ENCODE measurements around the gene OR8U1.
"Not testable (repeated sequence)": the region's sequence is repeated elsewhere in the genome, so short reads cannot be mapped to it uniquely, and the experiment has no call there.

The OR8U1 gene

DNA sequence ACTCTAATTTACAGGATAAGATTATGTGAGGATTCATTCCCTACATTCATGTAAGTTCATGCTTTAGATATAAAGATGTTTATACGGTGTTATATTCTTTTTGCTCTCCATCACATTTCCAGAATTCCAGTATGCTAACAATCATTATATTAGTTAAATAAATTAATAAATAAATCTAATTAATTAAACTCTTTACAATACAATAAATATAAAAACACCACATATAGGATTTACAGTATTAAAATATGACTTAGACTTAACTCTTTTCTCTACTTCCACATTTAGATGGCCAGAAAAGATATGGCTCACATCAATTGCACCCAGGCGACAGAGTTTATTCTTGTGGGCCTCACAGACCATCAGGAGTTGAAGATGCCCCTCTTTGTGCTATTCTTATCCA, at the start of gene OR8U1:
Gene OR8U1, plus strand, starts transcription at position 301 of the 400 bp plus-strand sequence. Its CDS starts 0 bp downstream, at position 301.
- DNase-seq (ENCODE audit: low read depth), result no peak

DNA sequence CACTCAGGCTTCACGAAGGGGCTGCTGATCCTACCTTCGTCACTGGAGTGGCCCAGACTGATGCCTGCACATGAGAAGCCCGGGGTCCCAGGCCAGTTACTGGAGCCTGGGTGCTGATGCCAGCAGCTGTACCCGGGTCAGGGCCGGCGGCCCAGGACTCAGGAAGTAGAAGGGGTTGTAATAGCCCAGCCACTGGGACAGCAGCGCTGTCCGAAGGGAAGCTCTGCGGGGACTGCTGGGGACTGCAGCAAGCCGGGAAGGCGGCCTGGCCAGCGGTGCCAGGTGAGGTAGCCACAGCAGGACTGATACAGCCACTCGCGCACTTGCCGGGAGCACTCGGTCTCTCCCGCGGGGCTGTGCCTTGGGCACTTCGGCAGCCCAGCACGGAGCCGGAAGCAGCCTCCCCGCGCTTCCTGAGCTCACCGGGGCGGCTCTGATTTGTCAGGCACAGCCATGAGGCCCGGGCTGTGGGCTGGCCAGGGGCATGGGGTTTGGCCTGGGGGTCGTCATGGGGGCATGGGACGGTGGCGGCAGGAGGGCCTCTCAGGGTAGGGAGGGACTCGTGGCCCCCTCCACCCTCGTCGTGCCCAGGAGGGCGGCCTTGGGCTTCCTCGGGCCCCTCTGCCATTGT, 43.4 kb upstream of the OR8U1 start:
- DNase-seq (ENCODE audit: low read depth), result no peak

DNA sequence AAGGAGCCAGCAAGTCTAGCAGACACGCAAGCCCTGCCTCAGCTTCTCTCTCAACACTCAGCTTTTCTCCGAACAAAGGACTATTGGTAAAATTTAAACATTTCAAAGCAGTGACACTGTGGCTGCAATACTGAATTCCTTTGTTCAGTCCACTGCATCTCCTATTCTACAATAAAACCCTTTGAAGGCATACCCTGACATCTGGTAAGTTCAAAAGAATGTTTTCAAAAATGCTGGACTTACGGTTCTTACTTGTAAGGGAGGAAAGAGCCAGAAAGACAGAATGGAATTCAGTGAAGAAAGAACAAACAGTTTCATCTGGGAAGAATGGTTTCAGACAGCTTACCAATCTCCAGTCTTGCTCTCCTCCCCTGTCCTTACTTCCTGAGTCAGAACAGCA, 42.3 kb upstream of the OR8U1 start:
- DNase-seq (ENCODE audit: low read depth), result no peak

DNA sequence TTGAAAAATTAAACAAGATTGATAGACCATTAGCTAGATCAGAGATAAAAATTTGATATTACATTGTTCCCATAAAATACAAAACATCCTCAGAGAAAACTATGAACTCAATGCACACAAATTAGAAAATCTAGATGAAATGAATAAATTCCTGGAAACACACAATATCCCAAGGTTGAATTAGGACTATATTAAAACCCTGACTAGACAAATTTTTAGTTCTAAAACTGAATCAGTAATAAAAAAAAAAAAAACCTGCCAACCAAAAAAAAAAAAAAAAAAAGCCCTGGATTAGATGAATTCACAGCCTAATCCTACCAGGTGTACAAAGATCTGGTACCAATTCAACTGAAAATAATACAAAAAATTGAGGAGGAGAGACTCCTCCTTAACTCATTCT, 35.1 kb upstream of the OR8U1 start:
- DNase-seq (ENCODE audit: low read depth), result no peak

DNA sequence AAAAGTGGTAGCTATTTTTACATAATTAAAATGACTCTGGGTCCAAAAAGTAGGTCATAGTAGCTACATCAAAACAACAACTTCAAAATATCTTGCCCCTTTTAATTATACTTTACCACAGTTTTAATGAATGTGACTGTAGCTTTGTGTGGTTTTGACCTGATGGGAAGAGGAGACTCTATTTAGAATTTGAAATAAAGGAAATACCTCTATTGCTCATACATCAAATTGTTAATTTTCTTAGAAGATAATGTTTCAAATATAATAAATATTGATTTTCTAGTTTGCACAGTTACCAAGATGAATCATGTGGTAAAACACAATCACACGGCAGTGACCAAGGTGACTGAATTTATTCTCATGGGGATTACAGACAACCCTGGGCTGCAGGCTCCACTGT, 29.7 kb upstream of the OR8U1 start, which contains the start of gene OR8K1:
Gene OR8K1, plus strand, starts transcription at position 301 of the 400 bp plus-strand sequence. Its CDS starts 0 bp downstream, at position 301.
- no peak for DNase-seq (ENCODE audit: low read depth)

DNA sequence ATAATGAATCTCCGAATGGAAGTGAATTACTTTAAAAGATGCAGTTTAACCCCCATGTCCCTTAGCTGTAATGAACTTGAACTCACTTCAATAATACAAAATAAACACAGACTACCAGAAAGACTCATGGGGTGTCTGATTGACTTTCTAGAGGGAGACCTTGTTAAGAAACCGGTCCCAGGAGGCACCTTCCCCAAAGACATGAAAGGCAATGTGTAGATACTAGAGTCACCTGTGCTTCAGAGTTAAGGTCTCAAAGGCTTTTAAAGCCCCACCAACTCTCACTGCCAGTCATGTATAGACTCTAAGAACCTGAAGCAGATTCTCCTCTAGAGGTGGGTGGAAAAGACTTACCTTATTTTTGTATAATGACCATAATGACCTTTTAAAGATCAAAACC, 21.4 kb upstream of the OR8U1 start, which contains the start of gene OR8J1:
Gene OR8J1, plus strand, starts transcription at position 301 of the 400 bp plus-strand sequence. CDS start 5,956 bp downstream, outside the sequence.
- no peak for DNase-seq (ENCODE audit: low read depth)

DNA sequence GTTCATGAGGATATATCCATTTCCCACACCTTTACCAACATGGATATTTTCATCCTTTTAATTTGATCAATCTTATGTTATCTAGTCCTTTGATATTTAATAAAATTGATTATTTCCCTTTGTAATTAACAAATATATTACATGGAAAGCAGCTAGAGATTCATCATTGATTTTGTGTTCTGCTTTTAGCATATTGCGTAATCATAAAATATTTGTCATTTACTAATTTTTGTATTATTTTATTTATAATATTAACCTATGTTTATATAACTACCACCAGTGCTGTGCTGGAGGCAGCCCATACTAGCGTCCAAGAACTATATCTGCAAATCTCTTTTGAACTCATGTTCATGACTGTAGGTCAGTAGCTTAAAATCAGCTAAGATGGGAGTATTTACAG, 4.7 kb downstream of the OR8U1 start:
- no peak for DNase-seq (ENCODE audit: low read depth)

DNA sequence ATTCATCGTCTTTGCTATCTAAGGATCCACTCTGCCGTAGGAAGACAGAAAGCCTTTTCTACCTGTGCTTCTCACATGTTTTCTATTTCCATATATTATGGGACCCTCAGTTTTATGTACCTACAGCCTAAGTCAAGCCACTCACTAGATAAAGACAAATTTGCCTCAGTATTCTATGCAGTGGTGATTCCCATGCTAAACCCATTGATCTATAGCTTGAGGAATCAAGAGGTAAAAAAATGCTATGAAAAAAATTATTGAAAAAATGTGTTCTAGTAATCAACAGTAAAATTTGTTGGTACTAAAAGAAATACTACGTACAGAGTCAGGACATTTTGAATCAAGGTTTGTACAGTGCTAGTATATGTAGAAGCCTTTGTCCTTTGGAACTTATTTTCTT, 19.0 kb downstream of the OR8U1 start:
- DNase-seq (ENCODE audit: low read depth), result no peak

DNA sequence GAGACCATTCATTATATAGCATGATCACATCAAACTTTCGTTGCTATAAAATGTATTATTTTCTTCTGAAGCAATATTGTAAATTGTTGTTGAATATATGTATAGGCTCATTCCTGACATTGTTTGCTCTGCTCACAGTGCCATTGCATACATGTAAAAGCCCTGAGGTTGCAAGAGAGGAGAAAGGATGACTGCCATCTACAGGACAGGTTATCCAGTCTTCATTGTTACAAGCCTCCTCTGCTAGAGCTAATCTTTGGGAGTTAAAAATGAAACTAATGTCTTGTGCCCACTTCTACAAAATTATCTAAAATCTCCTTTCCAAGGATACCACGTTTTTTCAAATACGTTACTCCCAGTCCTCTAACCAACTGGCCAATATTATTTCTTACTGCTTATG, 20.6 kb downstream of the OR8U1 start:
- DNase-seq (ENCODE audit: low read depth), result no peak

DNA sequence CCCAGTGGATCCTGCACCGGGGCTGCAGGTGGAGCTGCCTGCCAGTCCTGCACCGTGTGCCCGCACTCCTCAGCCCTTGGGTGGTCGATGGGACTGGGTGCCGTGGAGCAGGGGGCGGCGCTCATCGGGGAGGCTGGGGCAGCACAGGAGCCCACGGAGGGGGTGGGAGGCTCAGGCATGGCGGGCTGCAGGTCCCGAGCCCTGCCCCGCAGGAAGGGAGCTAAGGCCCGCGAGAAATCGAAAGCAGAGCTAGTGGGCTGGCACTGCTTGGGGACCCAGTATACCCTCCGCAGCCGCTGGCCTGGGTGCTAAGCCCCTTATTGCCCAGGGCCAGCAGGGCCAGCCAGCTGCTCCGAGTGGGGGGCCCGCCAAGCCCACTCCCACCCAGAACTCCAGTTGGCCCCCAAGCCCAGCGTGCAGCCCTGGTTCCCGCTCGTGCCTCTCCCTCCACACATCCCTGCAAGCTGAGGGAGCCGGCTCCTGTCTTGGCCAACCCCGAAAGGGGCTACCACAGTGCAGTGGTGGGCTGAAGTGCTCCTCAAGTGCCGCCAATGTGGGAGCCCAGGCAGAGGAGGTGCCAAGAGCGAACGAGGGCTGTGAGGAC, 26.5 kb downstream of the OR8U1 start:
- DNase-seq (ENCODE audit: low read depth), result not testable (repeated sequence)

DNA sequence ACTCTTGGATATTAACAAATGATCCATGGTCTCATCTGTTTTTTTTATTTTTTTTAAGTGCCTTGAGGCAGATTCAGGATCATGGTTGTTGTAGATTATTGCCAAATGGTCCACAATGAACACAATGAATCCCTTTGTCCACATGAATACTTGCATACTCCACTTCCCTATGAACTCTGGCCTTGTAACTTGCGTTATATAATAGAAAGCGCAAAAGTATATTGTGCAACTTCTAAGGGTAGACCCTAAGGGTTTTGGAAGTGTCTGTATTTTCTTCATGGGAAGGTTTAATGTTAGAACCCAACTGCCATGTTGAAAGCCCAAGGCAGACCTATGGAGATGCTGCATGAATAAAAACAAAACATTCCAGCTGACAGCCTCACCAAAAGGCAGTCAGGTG, 29.0 kb downstream of the OR8U1 start:
- DNase-seq (ENCODE audit: low read depth), result no peak

DNA sequence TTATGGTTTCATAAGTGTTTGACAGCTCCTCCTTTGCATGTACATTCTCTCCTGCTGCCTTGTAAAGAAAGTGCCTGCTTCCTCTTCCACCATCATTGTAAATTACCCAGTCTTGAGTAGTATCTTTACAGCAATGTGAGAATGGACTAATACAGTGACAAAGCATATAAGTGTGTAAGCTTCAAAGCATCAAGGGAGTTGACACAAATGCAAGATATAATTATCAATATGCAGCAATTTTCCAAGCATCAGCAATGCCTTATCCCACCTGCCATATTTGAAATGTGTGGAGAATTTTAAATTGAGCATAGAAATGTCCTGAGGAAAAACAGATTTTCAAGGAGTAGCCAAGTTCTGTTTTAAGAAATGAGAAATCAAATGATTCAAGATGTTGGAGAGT, 35.4 kb downstream of the OR8U1 start:
- no peak for DNase-seq (ENCODE audit: low read depth)

DNA sequence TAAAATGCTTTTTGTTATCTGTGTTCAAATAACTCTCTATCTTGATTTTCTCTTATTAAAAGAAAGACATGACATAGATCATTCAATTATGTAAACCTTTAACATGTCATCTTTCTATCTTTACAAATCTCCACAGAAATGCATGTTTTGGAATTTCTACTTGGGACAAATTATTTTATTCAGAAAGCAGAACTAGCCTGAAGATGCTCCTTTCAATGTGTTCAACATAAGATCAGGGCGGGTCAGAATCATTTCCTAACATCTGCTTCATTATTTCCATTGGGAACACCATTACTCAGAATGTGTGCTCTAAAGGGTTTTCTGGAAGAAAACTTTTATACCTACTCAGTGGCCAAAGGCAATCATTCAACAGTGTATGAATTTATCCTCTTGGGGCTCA, 37.0 kb downstream of the OR8U1 start, which contains the start of gene OR5AL1:
Gene OR5AL1, plus strand, starts transcription at position 301 of the 400 bp plus-strand sequence.
- no peak for DNase-seq (ENCODE audit: low read depth)

All from stimulated activated CD4-positive, alpha-beta T cell treated with anti-CD3 and anti-CD28 coated beads, Interleukin-2, amount 100 ng/mL, for 4 hours (primary cell).